Fibroblast of the aortic adventitia (primary cell): ENCODE measurements around the gene PEX5L. TPM values are rescaled to one million over a fixed set of nuclear protein-coding genes. Genes with fewer than 3 reads are reported as not detected.
A peak's percentile ranks its signal among the peaks of the same experiment; 100 is the strongest.

Experiments used
- DNase-seq: peaks from one replicate; pipeline ENCODE4 v3.0.0-alpha.2; 2010; ENCODE audit warnings: low read depth
- H3K4me3 ChIP-seq: 2 replicates; pipeline ENCODE4 v1.5.1; 2011; ENCODE audit warnings: low read depth, mild to moderate bottlenecking, control low read depth, low read length, moderate library complexity
- total RNA-seq: library from RNA; depleted of rRNA; stranded (reverse); fragments of >200 nt; gene quantifications from 2 replicates; pipeline ENCODE4 v1.2.3, GENCODE V29; 2012; ENCODE audit warnings: low replicate concordance
- TF ChIP-seq, protein P1 (sequence below): IDR thresholded peaks from 2 replicates; pipeline ENCODE4 v1.5.1; 2011; ENCODE audit warnings: mild to moderate bottlenecking, low read length, control low read depth, inconsistent platforms; ENCODE audit not compliant: insufficient read depth

PEX5L gene
- total RNA-seq, 1 donor, result 0.27 TPM

GRCh38 chr3:179760944-179761343, 275.8 kb downstream of the PEX5L start:
- TF ChIP-seq, protein P1, sequence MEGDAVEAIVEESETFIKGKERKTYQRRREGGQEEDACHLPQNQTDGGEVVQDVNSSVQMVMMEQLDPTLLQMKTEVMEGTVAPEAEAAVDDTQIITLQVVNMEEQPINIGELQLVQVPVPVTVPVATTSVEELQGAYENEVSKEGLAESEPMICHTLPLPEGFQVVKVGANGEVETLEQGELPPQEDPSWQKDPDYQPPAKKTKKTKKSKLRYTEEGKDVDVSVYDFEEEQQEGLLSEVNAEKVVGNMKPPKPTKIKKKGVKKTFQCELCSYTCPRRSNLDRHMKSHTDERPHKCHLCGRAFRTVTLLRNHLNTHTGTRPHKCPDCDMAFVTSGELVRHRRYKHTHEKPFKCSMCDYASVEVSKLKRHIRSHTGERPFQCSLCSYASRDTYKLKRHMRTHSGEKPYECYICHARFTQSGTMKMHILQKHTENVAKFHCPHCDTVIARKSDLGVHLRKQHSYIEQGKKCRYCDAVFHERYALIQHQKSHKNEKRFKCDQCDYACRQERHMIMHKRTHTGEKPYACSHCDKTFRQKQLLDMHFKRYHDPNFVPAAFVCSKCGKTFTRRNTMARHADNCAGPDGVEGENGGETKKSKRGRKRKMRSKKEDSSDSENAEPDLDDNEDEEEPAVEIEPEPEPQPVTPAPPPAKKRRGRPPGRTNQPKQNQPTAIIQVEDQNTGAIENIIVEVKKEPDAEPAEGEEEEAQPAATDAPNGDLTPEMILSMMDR, result no peak
- DNase-seq, result no peak
- no peak overlapping the region for H3K4me3 ChIP-seq

- TF ChIP-seq, protein P1, result peak; percentile 81
- DNase-seq, result peak; percentile 41
- H3K4me3 ChIP-seq, result no peak overlapping the region
Measured at GRCh38 chr3:179750720-179751328, 285.9 kb downstream of the PEX5L start.

DNA sequence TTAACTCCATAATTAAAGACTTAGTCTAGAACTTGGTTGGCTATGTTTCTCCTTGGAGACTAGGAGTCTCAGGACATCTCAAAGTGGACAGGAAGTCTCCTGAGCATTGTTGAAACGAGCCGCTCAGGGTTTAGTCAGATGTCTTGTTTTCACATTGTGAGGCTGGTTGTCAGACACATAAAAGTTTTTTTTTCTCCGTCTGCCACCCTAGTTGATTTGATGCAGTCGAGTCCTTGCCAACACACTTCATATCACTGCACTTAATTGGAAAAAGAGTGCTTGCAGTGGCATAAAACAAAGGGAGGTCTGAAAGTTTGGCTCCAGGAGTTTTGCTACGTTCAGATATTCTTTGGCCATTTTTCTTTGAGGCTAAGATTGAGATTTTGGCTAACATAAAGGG, 291.0 kb downstream of the PEX5L start:
- H3K4me3 ChIP-seq, result no peak overlapping the region
- TF ChIP-seq, protein P1, result no peak
- no peak for DNase-seq

DNA sequence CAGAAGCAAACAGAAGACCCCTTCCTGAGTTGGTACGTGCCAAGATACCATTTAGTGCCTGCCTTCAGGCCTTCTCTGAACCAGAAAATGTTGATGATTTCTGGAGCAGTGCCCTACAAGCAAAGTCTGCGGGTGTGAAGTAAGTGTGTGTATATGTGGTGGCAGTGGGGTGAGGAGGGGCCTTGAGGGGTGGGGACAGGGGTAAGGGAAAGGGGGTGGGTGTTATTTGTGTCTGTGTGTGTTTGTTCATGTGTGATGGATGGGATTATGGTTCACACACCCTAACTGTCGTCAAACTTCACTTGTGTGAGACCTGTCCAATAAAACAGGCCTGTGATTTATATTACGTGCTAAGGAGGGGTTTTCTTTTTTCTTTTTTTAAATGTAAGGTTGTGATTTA, 291.7 kb downstream of the PEX5L start:
- TF ChIP-seq, protein P1, result no peak
- no peak overlapping the region for H3K4me3 ChIP-seq
- no peak for DNase-seq
